Posterior vena cava (tissue), 2 donors: Measurements from ENCODE around the gene OPN1MW3. TPM values are rescaled to one million over a fixed set of nuclear protein-coding genes. Genes with fewer than 3 reads are reported as not detected.

Source experiments
- DNase-seq: peaks from one replicate; pipeline ENCODE4 v3.0.0-alpha.2; 2020; ENCODE audit warnings: low spot score
- intact Hi-C, 2 donors: fragments of 100-400 bp; cut with DNase I; formaldehyde crosslinking; loops; one replicate each; pipeline versions ENCODE4 v1.14.1 to v1.14.2; 2022 to 2023
- total RNA-seq, 2 donors: library from RNA; stranded (reverse); fragmentation: NEBNext Ultra II Directional; extraction: Animal tissue kit (Norgen Biotek cat#: 25700); gene quantifications; one replicate each; pipeline ENCODE4 v1.2.1, GENCODE V29; 2021
- donor health status: DM: yes; HTN: yes; CAD: no.
- donor health status: DM: yes; HTN: yes; CAD: no.

Gene OPN1MW3
- total RNA-seq, 2 donors from 2014 or later, result not detected

- no peak for DNase-seq
- intact Hi-C loops, result no loop called here
Observed at GRCh38 chrX:154320406-154320805, 63.0 kb downstream of the OPN1MW3 start.

Other genes starting within 250 kb of the OPN1MW3 start
- 100 to 1,000 TPM in 1 of 2 donors, 10 to 100 TPM in 1; 88.2 to 114 TPM for gene IRAK1, start 237.7 kb upstream of the OPN1MW3 start, total RNA-seq
- gene MECP2, start 159.9 kb upstream of the OPN1MW3 start, total RNA-seq, result 10 to 100 TPM; 53.6 to 55.0 TPM
- not detected for gene OPN1LW, start 113.3 kb upstream of the OPN1MW3 start, total RNA-seq
- not detected for gene OPN1MW, start 75.0 kb upstream of the OPN1MW3 start, total RNA-seq
- not detected for gene OPN1MW2, start 37.8 kb upstream of the OPN1MW3 start, total RNA-seq
- not detected for gene TEX28, start 37.5 kb downstream of the OPN1MW3 start, total RNA-seq
- under 1 TPM; 0.29 to 0.46 TPM for gene TKTL1, start 38.2 kb downstream of the OPN1MW3 start, total RNA-seq
- gene FLNA, start 117.1 kb downstream of the OPN1MW3 start, total RNA-seq, result 1,000 to 10,000 TPM; 5,571 to 6,731 TPM
- gene EMD, start 121.7 kb downstream of the OPN1MW3 start, total RNA-seq, result 10 to 100 TPM; 61.8 to 67.2 TPM
- 1,000 to 10,000 TPM; 2,294 to 2,387 TPM for gene RPL10, start 140.8 kb downstream of the OPN1MW3 start, total RNA-seq
- gene DNASE1L1, start 151.7 kb downstream of the OPN1MW3 start, total RNA-seq, result 10 to 100 TPM; 15.9 to 20.0 TPM
- gene TAFAZZIN, start 154.0 kb downstream of the OPN1MW3 start, total RNA-seq, result 10 to 100 TPM; 25.3 to 28.1 TPM
- gene ATP6AP1, start 171.1 kb downstream of the OPN1MW3 start, total RNA-seq, result 10 to 100 TPM; 43.8 to 59.9 TPM
- gene GDI1, start 179.6 kb downstream of the OPN1MW3 start, total RNA-seq, result 100 to 1,000 TPM; 106 to 108 TPM
- 10 to 100 TPM; 52.7 to 63.3 TPM for gene FAM50A, start 186.6 kb downstream of the OPN1MW3 start, total RNA-seq
- gene PLXNA3, start 200.7 kb downstream of the OPN1MW3 start, total RNA-seq, result 10 to 100 TPM; 23.7 to 31.1 TPM
- 10 to 100 TPM; 10.2 to 15.0 TPM for gene LAGE3, start 221.7 kb downstream of the OPN1MW3 start, total RNA-seq
- gene UBL4A, start 229.0 kb downstream of the OPN1MW3 start, total RNA-seq, result 10 to 100 TPM; 30.1 TPM
- gene SLC10A3, start 233.0 kb downstream of the OPN1MW3 start, total RNA-seq, result 10 to 100 TPM; 27.4 to 31.3 TPM